Measurements from ENCODE around the gene APCDD1. TPM values are rescaled to one million over a fixed set of nuclear protein-coding genes. Genes with fewer than 3 reads are reported as not detected.

Gene APCDD1
- total and polyA plus RNA-seq, 2 experiments from 2014 or later, result 0.31 to 1.0 TPM

DNA sequence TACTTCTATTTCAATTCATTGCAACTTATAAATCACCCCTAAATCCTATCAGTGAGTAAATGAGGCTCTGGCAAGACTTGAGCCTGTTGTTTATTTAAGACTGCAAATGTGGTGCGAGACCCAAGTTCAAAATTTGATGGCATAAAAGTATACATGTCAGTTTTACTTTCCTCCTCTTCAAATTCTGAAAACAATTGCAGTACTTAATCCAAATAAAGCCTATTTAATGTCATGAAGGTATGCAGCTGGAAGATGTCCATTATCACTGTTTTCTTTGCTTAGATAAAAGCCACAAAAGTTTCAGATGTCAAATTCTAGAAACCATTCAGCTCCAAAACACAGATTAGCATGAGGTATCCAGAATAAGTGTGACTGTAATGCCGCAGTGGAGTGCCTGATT, 3.3 kb downstream of the APCDD1 start:
- H3K4me3 ChIP-seq, result no peak overlapping the region
- H3K4me1 ChIP-seq (ENCODE audit: insufficient read depth), result peaks cover 12% of the 10 kb centered on the region; the same call in 1 of the 2 replicates
- Mint-ChIP-seq H3K36me3 (ENCODE audit: low read depth) (no peaks in the 10 kb centered on the region), H3K4me3 (no peak overlapping the region), H3K27me3 (ENCODE audit: insufficient read depth, low read depth, poor library complexity) (peaks cover 26% of the 10 kb centered on the region), H3K27ac (no peak overlapping the region), H3K9me3 (no peaks in the 10 kb centered on the region), H3K4me1 (peaks cover 25% of the 10 kb centered on the region)
- no peaks in the 10 kb centered on the region for H3K36me3 ChIP-seq (ENCODE audit: insufficient read depth)
- H3K4me2 ChIP-seq, result no peak overlapping the region
- no peaks in the 10 kb centered on the region for H3K79me2 ChIP-seq (replicated peaks; ENCODE audit: insufficient read depth)
- DNase-seq (ENCODE audit: low spot score) (no peak), ATAC-seq (no peak)
- H3K9me2 ChIP-seq (ENCODE audit: insufficient read depth), result no peaks in the 10 kb centered on the region
- no peak overlapping the region for H3K27ac ChIP-seq (ENCODE audit: low read depth)
- H4K20me1 ChIP-seq (replicated peaks; ENCODE audit: insufficient read depth), result no peaks in the 10 kb centered on the region; the same call in none of the 2 replicates
- no peak for TF ChIP-seq STAT1 (IDR thresholded peaks at IDR 0.05; ENCODE audit: unreplicated experiment)
- TF ChIP-seq, protein P1, sequence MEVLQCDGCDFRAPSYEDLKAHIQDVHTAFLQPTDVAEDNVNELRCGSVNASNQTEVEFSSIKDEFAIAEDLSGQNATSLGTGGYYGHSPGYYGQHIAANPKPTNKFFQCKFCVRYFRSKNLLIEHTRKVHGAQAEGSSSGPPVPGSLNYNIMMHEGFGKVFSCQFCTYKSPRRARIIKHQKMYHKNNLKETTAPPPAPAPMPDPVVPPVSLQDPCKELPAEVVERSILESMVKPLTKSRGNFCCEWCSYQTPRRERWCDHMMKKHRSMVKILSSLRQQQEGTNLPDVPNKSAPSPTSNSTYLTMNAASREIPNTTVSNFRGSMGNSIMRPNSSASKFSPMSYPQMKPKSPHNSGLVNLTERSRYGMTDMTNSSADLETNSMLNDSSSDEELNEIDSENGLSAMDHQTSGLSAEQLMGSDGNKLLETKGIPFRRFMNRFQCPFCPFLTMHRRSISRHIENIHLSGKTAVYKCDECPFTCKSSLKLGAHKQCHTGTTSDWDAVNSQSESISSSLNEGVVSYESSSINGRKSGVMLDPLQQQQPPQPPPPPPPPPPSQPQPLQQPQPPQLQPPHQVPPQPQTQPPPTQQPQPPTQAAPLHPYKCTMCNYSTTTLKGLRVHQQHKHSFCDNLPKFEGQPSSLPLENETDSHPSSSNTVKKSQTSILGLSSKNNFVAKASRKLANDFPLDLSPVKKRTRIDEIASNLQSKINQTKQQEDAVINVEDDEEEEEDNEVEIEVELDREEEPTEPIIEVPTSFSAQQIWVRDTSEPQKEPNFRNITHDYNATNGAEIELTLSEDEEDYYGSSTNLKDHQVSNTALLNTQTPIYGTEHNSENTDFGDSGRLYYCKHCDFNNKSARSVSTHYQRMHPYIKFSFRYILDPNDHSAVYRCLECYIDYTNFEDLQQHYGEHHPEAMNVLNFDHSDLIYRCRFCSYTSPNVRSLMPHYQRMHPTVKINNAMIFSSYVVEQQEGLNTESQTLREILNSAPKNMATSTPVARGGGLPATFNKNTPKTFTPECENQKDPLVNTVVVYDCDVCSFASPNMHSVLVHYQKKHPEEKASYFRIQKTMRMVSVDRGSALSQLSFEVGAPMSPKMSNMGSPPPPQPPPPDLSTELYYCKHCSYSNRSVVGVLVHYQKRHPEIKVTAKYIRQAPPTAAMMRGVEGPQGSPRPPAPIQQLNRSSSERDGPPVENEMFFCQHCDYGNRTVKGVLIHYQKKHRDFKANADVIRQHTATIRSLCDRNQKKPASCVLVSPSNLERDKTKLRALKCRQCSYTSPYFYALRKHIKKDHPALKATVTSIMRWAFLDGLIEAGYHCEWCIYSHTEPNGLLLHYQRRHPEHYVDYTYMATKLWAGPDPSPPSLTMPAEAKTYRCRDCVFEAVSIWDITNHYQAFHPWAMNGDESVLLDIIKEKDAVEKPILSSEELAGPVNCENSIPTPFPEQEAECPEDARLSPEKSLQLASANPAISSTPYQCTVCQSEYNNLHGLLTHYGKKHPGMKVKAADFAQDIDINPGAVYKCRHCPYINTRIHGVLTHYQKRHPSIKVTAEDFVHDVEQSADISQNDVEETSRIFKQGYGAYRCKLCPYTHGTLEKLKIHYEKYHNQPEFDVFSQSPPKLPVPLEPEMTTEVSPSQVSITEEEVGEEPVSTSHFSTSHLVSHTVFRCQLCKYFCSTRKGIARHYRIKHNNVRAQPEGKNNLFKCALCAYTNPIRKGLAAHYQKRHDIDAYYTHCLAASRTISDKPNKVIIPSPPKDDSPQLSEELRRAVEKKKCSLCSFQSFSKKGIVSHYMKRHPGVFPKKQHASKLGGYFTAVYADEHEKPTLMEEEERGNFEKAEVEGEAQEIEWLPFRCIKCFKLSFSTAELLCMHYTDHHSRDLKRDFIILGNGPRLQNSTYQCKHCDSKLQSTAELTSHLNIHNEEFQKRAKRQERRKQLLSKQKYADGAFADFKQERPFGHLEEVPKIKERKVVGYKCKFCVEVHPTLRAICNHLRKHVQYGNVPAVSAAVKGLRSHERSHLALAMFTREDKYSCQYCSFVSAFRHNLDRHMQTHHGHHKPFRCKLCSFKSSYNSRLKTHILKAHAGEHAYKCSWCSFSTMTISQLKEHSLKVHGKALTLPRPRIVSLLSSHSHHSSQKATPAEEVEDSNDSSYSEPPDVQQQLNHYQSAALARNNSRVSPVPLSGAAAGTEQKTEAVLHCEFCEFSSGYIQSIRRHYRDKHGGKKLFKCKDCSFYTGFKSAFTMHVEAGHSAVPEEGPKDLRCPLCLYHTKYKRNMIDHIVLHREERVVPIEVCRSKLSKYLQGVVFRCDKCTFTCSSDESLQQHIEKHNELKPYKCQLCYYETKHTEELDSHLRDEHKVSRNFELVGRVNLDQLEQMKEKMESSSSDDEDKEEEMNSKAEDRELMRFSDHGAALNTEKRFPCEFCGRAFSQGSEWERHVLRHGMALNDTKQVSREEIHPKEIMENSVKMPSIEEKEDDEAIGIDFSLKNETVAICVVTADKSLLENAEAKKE (CRISPR knock-in tag; IDR thresholded peaks at IDR 0.05), result no peak
- 0 out of 2 replicates have a peak, but pooled peaks cover 3% of the 10 kb centered on the region for H3F3A ChIP-seq (replicated peaks; ENCODE audit: low read depth)
- no peak overlapping the region for H2AFZ ChIP-seq
- peaks cover 51% of the 10 kb centered on the region for H3K27me3 ChIP-seq (ENCODE audit: insufficient read depth)

DNA sequence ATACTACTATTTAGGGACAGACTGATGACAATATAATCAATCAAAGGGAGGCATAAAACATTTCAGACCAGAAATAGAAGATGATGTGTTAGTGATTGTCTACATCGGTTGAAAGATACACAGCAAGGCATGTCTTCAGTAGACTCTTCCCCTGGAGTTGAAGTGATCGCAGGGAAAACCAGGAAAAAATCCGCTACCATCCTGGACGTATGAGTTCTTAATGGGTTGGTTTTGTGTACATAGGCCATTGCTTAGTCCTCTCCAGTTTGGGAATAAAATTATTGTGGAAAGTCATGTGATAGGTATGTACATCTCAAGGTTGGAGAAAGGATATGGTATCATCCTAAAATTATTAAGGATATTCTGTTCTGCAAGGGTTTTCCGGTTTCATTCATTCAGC, 4.3 kb downstream of the APCDD1 start:
- Histone ChIP-seq H3K36me3 (ENCODE audit: insufficient read depth) (no peaks in the 10 kb centered on the region), H3K27me3 (ENCODE audit: insufficient read depth) (peaks cover 42% of the 10 kb centered on the region), H3K27ac (ENCODE audit: low read depth) (no peak overlapping the region), H3K79me2 (replicated peaks; ENCODE audit: insufficient read depth) (no peaks in the 10 kb centered on the region), H3K4me2 (no peak overlapping the region), H3K4me1 (ENCODE audit: insufficient read depth) (peaks cover 7% of the 10 kb centered on the region; the same call in 1 of the 2 replicates), H3F3A (replicated peaks; ENCODE audit: low read depth) (0 out of 2 replicates have a peak, but pooled peaks cover 3% of the 10 kb centered on the region), H3K9me2 (ENCODE audit: insufficient read depth) (no peaks in the 10 kb centered on the region), H4K20me1 (replicated peaks; ENCODE audit: insufficient read depth) (no peaks in the 10 kb centered on the region; the same call in none of the 2 replicates), H3K4me3 (no peak overlapping the region), H2AFZ (no peak overlapping the region)
- no peak for ATAC-seq
- Mint-ChIP-seq H3K27me3 (ENCODE audit: insufficient read depth, low read depth, poor library complexity) (peaks cover 24% of the 10 kb centered on the region), H3K36me3 (ENCODE audit: low read depth) (no peaks in the 10 kb centered on the region), H3K27ac (no peak overlapping the region), H3K9me3 (no peaks in the 10 kb centered on the region), H3K4me1 (peaks cover 28% of the 10 kb centered on the region), H3K4me3 (no peak overlapping the region)
- no peak for DNase-seq (ENCODE audit: low spot score)
- TF ChIP-seq STAT1 (IDR thresholded peaks at IDR 0.05; ENCODE audit: unreplicated experiment) (no peak), NANOG (IDR thresholded peaks at IDR 0.05; ENCODE audit: borderline replicate concordance) (no peak), JUNB (IDR thresholded peaks at IDR 0.05; ENCODE audit: unreplicated experiment) (no peak), EZH2 (IDR thresholded peaks at IDR 0.05; ENCODE audit: low read depth, unreplicated experiment) (no peak), CREB1 (CRISPR knock-in tag; IDR thresholded peaks at IDR 0.05; ENCODE audit: low read depth) (no peak)
- TF ChIP-seq, protein P1 (CRISPR knock-in tag; IDR thresholded peaks at IDR 0.05), result no peak

Measured in GM23338 (cell line).